Stimulated activated CD8-positive, alpha-beta memory T cell treated with anti-CD3 and anti-CD28 coated beads, Interleukin-15, amount 100 ng/mL, for 4 hours (primary cell): ENCODE measurements around the gene MORC1.
"Not testable (repeated sequence)": the region's sequence is repeated elsewhere in the genome, so short reads cannot be mapped to it uniquely, and the experiment has no call there.

Source experiments
- DNase-seq, 2 donors: peaks; one replicate each; pipeline ENCODE4 v3.0.0-alpha.2; 2020; ENCODE audit warnings: low read depth in 2 of 2

The MORC1 gene

DNA sequence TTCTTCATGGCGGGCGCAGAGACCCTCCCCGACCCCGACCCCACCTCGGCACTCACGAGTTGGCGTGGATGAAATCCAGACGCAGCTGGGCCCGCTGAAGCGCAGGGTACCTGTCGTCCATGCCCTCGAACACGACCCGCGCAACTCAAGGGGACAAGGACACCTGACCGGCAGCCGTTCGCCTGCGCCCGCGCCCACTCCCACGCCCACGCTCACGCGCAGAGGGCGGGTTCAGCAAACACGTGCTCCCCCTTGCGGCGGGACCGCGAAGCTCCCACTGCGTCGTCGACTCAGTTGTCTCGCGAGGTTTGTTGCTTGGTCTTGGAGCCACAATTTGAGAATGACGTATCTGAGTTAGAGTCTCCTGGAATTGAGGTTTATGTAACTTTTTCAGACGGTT, at the start of gene MORC1:
Gene MORC1 (minus strand): TSS at position 196 of the 400 bp plus-strand sequence. CDS start 75 bp downstream, at position 121.
- DNase-seq = no peak

DNA sequence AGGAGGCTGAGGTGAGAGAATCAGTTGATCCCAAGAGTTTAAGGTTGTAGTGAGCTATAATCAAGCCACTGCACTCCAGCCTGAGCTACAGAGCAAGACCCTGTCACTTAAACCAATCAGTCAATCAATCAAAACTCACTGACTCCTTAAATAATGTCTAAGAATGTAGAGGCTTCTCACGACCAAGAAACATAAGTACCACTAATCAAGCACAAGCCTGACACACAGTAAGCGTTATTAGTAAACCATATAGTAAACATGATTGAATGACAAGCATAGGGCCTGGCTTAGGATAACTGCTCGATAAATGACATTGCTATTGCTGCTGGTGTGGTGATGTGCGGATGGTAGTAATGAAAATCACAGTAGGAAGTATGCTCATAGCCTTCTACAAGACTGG, 48.0 kb upstream of the MORC1 start:
- no peak for DNase-seq

DNA sequence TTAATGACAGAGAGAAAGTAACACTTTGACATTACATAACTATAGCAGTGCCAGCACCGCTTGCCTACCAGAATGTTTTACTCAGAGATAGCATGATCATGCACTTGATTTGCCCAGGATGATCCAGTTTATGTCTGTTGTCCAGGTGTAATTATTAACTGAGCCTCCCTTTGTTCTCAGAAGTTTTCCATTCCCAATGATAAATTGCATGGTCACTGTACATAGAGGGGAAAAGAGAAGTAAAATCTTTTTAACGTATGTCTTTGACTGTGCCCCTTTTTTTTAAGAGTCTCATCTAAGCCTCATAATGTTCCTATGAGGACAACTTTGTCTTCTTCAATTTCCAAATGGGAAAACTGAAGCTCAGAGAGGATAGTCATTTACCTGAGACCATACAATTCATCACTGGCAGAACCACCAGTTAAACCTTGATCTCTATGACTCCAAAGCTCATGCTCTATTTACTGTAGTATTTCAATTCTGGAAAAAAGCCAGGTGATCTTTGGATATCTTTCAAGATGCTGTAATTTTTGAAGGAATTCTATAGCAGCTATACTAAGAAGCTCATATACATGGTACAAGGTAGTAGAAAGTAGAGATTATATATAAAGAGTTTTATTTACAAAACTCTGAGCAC, 43.7 kb upstream of the MORC1 start:
- no peak for DNase-seq

DNA sequence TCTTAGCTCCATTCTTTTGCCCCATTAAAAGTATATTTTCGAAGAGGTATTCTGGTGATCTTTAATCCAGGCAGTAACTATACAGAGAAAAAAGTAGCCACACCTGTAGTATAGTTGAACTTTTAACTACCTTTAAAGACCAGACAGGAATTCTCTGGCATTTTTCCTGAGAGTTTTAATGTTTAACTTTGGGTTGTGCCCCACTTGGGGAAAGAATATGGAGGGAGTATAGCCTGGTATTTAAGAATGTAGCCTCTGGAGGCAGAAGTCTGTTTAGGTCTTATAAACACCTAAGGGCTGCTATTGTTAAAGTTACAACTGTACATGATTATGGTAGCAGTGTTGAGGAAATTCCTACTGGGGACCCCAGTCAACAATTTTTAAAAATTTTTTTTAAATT, 37.9 kb upstream of the MORC1 start:
- no peak for DNase-seq

DNA sequence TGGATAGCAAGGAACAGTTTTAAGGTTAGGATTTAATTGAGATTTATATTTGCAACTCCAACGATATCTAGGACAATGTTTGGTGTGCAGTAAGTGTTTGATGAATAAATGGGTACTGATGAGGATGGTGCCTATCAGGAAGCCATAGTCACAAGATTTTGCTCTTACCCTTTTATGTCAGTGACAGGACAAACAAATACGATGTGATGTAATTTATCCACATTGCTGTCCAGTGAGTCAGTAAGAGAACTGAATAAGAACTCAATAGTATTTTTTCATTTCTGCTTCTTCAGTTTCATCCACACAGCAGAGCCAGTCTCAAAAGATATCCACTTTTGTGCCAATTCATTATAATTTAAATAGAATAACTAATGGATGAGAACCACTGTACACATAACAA, 37.0 kb upstream of the MORC1 start:
- no peak for DNase-seq

- DNase-seq = no peak
These were observed 34.4 kb upstream of the MORC1 start for GRCh38 chr3:109152320-109152719.

DNA sequence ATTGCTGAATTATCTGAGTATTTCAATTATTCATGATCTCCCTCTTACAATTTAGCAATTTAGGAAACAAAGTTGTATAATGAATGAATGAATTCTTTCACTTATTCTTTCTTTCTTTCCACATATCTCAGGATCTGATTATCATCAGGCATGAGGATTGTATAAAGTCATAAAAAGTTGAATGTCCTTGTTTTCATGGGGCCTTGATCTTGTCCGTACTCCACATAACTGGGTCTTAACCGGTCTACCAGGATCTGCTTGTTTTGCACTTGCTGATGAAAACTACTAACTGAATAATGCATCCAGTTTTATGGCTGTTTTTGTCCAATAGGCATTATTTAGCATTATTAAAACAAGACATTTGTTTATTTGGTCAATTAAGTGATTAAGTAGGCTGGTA, 31.1 kb upstream of the MORC1 start:
- no peak for DNase-seq

GRCh38 chr3:109143646-109144045, 25.7 kb upstream of the MORC1 start:
- DNase-seq = no peak

- no peak for DNase-seq
These were observed 22.4 kb upstream of the MORC1 start for GRCh38 chr3:109140318-109140717.

DNA sequence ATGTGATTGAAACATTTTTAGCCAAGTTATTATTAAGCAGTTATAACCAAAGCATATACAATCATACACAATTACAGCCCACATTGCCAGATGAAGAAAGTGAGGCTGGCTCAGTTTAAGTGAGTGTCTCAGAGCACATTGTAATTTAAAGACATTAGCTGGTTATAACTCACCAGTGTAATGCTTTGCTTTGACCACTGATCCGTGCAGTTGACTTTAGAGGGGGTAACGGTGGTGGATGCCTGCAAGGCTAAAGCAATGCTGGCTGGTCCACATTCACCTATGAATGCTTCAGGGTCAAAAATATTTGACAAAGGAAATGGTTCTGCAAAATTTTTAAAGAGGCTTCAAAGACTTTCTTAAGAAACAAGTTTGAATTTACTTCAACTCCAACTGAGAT, 19.8 kb upstream of the MORC1 start:
- no peak for DNase-seq

- no peak for DNase-seq
These were observed 18.6 kb upstream of the MORC1 start, which contains the start of gene C3orf85 for GRCh38 chr3:109136523-109136922. C3orf85 (plus strand) TSS chr3:109136719; CDS start chr3:109136848, 129 bp downstream.

DNA sequence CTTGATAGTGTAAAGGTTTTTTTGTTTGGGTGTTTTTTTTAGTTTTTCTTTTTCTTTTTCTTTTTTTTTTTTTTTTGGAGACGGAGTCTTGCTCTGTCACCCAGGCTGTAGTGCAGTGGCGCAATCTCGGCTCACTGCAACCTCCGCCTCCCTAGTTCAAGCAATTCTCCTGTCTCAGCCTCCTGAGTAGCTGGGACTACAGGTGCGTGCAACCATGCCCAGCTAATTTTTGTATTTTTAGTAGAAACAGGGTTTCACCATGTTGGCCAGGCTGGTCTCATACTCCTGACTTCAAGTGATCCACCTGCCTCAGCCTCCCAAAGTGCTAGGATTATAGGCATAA, 15.5 kb upstream of the MORC1 start:
- not testable (repeated sequence) for DNase-seq

DNA sequence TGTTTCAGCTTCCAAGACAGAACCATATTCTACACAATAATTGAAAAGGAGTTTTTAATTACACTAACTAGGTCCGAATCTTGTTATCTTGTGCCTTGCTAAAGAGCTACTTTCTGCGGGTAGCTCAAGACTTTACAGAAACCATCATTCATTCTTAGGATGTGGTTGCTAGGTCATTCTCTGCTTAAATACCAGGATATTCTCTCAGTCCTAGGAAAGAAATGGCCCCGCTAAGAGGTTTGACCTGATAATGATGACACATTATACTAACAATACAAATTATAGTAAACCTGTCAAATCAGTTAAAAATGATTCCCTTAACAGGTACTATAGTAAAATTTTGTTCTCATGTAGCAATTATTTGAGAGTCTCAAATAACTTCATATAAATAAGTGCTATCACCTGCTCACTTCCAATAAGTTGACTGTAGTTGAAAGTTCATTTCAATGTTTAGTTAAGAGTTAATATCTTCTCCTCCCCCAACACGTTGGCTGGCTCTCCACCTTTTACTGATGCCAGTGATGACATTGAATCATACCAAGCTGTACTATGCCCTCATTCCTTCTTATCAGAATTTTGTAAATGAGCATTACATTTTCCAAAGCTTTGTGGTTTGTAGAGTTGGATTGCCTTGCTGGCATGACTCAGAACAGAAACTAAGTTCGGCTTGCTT, 15.0 kb upstream of the MORC1 start:
- no peak for DNase-seq

DNA sequence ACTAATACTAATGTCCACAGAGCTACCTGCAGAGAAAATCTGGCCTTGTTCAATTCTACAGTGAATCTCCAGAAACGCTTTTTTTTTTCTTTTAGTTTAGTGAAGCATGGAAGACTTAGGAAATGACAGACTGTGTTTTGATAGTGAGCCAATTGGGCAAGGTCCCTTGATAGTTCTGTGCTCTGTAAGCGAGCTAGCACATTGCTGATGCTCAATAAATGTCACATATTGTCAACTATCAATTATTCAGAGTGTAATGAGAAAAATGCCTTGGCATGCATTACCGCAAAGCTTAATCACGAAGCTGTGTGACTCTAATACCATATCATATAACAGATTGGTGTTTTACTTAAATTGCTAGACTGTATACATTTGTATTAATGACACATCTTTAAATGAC, 13.3 kb upstream of the MORC1 start:
- DNase-seq = no peak

DNA sequence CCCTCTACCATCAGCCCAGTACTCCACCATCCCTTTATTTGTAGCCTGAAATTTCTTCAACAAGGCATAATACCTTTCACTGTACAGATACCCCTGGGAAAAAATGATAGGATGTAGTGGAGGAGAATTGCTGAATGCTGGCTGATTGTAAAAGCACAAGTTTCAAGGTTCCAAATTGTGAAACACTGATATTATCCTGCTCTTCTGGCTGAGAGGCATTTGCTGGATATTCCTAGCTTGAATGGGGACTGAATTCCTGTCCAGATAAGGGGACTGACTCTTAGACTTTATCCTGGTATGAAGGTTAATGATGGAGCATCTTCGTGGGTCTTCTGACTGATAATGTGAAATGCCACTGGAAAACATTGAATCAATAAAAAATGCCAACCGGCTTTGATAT, 9.6 kb upstream of the MORC1 start:
- DNase-seq = no peak

- no peak for DNase-seq
These were observed 8.0 kb upstream of the MORC1 start for GRCh38 chr3:109125902-109126301.

GRCh38 chr3:109122690-109123089, 4.8 kb upstream of the MORC1 start:
- DNase-seq = no peak

DNA sequence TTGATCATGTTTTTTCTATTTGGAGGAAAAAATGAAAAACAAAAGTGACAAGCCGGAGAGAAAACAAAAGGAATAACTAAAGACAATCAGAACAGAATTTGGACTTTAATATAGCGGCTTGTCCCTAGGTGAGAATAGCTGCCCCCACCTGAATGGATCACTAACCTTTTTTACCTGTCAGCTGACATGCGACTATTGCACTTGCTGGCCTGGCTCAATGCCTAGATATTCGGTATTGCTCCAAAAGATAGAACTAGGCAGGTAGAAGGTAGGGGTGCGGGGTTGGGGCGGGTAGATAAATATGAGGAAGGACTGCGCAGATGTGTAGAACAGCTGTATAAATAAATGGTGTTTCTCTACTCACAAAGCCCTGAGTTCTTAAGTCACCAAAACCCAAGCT, 650 bp upstream of the MORC1 start:
- DNase-seq = no peak

DNA sequence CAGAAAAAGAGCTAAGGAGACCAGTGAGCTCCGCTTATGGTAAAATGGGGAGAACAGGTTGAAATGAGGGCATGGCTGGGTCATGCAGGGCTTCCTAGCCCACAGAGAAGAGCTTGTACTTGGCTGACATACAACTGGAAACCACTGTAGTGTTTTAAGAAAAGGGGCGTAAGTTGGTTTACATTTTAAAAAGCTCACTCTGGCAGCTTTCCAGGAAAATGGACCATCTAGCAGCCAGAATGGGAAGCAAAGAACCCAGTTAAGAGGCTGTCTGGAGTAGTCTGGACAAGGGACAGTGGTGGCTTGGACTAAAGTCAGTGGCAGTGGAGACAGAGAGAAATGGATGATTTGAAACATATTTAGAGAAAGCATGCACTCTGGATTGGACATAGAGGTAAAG, 1.9 kb downstream of the MORC1 start:
- DNase-seq = no peak

DNA sequence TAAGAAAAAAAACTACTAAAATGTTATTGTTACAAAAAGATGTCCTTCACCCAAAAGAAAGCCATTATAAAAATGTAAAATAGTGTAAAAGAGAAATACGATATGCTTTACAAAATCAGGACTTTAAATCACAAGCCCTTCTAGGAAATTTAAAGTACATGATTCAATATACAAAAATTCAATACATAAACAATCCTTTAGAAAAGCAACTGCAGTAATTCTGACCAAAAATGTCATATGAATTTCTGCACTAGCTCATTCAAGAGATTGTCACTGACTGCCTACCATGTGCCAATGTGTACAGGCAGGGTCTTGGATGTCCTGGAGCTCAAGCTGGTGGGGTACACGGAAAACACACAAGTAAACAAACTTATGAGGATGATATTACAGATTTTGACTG, 2.5 kb downstream of the MORC1 start:
- no peak for DNase-seq

GRCh38 chr3:109114746-109115145, 3.2 kb downstream of the MORC1 start:
- no peak for DNase-seq

- DNase-seq = no peak
These were observed 4.8 kb downstream of the MORC1 start for GRCh38 chr3:109112946-109113760.

GRCh38 chr3:109109574-109109973, 8.4 kb downstream of the MORC1 start:
- no peak for DNase-seq
